Measurements from ENCODE around the gene DENND2A. TPM values are rescaled to one million over a fixed set of nuclear protein-coding genes. Genes with fewer than 3 reads are reported as not detected.
A peak's percentile ranks its signal among the peaks of the same experiment; 100 is the strongest.

The DENND2A gene
- total RNA-seq, 4 donors from 2014 or later: 2.0 to 10.9 (median 5.1) TPM

DNA sequence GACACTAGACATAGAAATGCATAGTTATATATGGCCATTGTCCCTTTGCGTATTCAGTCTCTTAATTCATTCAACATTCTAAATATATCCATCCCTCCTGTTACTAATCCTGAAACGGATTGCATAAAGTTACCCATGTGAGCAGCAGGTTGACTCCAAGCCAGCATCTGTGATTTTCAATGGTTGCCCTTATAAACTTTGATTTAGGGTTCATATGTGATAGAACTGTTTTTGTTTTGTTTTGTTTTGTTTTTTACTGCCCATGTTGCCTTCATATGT, 13.4 kb upstream of the DENND2A start:
- intact Hi-C loops (cut with DNase I): no loop called here
- Histone ChIP-seq H3K27me3 (no peaks in the 10 kb centered on the region), H3K9me3 (no peaks in the 10 kb centered on the region), H3K4me3 (replicated peaks in 1 of 3) (no peak overlapping the region), H3K36me3 (no peaks in the 10 kb centered on the region), H3K4me1 (peaks cover 12 to 15% of the 10 kb centered on the region in 2 donors), H3K27ac (no peak overlapping the region)
- no peak for TF ChIP-seq POLR2A (IDR thresholded peaks at IDR 0.05)
- TF ChIP-seq, protein P1, sequence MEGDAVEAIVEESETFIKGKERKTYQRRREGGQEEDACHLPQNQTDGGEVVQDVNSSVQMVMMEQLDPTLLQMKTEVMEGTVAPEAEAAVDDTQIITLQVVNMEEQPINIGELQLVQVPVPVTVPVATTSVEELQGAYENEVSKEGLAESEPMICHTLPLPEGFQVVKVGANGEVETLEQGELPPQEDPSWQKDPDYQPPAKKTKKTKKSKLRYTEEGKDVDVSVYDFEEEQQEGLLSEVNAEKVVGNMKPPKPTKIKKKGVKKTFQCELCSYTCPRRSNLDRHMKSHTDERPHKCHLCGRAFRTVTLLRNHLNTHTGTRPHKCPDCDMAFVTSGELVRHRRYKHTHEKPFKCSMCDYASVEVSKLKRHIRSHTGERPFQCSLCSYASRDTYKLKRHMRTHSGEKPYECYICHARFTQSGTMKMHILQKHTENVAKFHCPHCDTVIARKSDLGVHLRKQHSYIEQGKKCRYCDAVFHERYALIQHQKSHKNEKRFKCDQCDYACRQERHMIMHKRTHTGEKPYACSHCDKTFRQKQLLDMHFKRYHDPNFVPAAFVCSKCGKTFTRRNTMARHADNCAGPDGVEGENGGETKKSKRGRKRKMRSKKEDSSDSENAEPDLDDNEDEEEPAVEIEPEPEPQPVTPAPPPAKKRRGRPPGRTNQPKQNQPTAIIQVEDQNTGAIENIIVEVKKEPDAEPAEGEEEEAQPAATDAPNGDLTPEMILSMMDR (IDR thresholded peaks at IDR 0.05): no peak
- no peak for DNase-seq
- 82 to 83% methylated on average over 2 of the region's 2 CpGs for WGBS, 2 donors

DNA sequence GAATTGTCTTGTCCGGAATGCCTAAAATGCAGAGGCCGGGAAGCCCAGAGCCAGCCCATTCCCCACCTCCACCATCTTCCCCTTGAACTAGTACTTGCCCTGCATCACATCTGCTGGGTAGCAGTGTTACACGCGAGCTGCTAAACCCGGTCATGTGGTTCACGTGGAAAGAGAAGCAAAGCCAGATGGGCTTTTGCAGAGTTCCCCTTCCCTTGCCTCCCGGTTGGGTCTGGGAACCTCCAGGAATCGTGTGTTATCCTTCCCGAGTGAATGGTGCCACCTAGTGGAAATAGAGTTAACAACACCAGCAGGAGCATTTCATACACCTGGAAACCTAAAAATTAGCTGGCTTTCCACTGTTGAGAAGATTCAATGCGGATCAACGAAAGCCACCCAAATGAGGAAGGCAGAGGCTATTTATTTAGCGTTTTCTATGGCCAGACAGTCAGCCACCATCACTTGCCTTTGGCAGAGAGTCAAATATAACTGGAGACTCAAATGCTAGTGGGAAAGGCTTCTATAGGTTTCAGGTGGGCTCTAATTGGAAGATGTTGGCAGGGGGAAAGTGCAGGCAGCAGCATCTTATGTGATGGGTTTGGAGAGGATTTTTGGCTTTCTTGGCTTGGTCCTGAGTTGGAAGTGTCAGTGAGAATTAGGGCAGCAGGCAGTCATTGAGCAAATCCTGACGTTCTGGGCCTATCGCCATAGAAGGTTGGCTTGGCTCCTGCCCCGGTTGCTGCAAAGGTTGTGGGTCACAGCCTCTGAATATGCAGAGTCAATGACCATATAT, 12.9 kb upstream of the DENND2A start:
- Histone ChIP-seq H3K4me1 (peaks cover 12 to 15% of the 10 kb centered on the region in 2 donors), H3K27ac (no peak overlapping the region), H3K9me3 (no peaks in the 10 kb centered on the region), H3K4me3 (replicated peaks in 1 of 3) (no peak overlapping the region), H3K27me3 (no peaks in the 10 kb centered on the region), H3K36me3 (no peaks in the 10 kb centered on the region)
- 26 to 27% methylated on average over 13 to 15 of the region's 15 CpGs for WGBS, 2 donors
- intact Hi-C loops (cut with DNase I): loop anchor here (2.0 kb wide), 1 partner anchor 137 kb away; no protein-coding TSS in a partner anchor
- no peak for TF ChIP-seq POLR2A (IDR thresholded peaks at IDR 0.05)
- TF ChIP-seq, protein P1 (IDR thresholded peaks at IDR 0.05): peak; percentile 75 to 91 (median 84)
- peak; percentile 46 to 54 for DNase-seq

DNA sequence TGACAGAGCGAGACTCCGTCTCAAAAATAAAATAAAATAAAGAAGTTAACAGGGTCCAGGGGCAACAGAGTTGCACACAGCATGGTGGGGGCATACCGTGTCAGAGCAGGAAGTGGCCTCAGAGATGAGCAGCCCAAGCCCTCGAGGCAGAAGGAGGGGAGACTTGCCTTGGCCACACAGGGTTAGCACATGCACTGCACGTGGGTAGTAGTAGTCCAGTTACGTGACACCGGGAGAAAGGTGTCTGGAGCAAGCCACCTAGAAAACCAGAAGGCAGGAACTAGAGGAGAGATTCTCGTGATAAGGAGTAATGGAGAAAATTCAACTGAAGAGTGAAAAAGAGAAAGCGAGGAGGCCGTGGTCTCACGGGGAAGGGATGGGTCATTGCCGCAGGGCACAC, 9.8 kb upstream of the DENND2A start:
- no peak overlapping the region for H3K27ac ChIP-seq
- no peak overlapping the region for H3K4me3 ChIP-seq (replicated peaks in 1 of 3)
- DNase-seq: no peak
- H3K27me3 ChIP-seq: no peaks in the 10 kb centered on the region
- 86 to 87% methylated on average over 12 of the region's 12 CpGs for WGBS, 2 donors
- H3K36me3 ChIP-seq: no peaks in the 10 kb centered on the region
- no peaks in the 10 kb centered on the region for H3K9me3 ChIP-seq
- TF ChIP-seq, protein P1 (IDR thresholded peaks at IDR 0.05): no peak
- TF ChIP-seq POLR2A (IDR thresholded peaks at IDR 0.05): no peak
- intact Hi-C loops (cut with DNase I): no loop called here
- H3K4me1 ChIP-seq: no peaks in the 10 kb centered on the region

DNA sequence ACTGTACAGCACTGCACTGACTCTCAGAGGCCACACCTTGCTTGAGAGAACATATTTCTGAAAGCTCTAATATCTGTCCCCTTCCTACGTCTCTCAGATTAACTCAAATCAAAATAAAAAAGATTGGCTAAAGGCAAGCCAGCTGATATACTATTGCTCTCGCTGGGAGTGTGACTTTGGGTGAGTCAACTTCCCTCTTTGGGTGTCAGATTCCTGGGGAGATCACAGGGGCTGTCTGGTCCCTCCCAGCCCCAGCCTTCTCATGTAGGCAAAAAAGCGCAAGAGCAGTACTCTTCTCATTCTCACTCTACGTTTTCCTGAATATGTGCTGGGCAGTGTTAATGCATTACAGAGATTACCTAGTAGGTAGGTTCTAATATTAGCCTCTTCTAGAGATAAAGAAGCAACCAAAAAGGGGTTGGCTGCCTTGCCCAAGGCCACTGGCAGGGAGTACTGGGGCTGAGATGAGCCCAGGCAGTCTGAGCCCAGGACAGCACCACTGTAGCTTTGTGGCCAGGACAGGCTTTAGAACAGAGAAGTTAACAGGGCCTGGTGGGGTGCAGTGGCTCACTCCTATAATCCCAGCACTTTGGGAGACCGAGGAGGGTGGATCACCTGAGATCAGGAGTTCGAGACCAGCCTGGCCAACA, 9.1 kb upstream of the DENND2A start:
- intact Hi-C loops (cut with DNase I): no loop called here
- no peak overlapping the region for H3K4me3 ChIP-seq (replicated peaks in 1 of 3)
- H3K36me3 ChIP-seq: no peaks in the 10 kb centered on the region
- 86 to 90% methylated on average over 6 of the region's 6 CpGs for WGBS, 2 donors
- no peak for DNase-seq
- no peaks in the 10 kb centered on the region for H3K9me3 ChIP-seq
- no peaks in the 10 kb centered on the region for H3K4me1 ChIP-seq
- TF ChIP-seq POLR2A (IDR thresholded peaks at IDR 0.05): no peak
- TF ChIP-seq, protein P1 (IDR thresholded peaks at IDR 0.05): no peak
- H3K27ac ChIP-seq: no peak overlapping the region
- H3K27me3 ChIP-seq: no peaks in the 10 kb centered on the region

Data from thyroid gland (tissue), 4 donors.